GM13976 (cell line): ENCODE results near the gene THYN1.

Source experiments
- DNase-seq: peaks from one replicate; pipeline ENCODE4 v3.0.0; 2012; ENCODE audit warnings: low spot score
- CTCF ChIP-seq: IDR thresholded peaks from 2 replicates; pipeline ENCODE4 v1.5.1; 2012; ENCODE audit warnings: borderline replicate concordance, mild to moderate bottlenecking; ENCODE audit not compliant: insufficient read depth; ENCODE audit errors: extremely low read depth, missing control alignments, control extremely low read depth
- in situ Hi-C: fragments of 300-500 bp; cut with MboI; formaldehyde crosslinking; loops from one replicate; pipeline ENCODE4 v1.12.0; 2022; ENCODE audit warnings: low sequenced_read_pairs, mixed read lengths, inconsistent platforms; ENCODE audit not compliant: unreplicated experiment

Gene THYN1

DNA sequence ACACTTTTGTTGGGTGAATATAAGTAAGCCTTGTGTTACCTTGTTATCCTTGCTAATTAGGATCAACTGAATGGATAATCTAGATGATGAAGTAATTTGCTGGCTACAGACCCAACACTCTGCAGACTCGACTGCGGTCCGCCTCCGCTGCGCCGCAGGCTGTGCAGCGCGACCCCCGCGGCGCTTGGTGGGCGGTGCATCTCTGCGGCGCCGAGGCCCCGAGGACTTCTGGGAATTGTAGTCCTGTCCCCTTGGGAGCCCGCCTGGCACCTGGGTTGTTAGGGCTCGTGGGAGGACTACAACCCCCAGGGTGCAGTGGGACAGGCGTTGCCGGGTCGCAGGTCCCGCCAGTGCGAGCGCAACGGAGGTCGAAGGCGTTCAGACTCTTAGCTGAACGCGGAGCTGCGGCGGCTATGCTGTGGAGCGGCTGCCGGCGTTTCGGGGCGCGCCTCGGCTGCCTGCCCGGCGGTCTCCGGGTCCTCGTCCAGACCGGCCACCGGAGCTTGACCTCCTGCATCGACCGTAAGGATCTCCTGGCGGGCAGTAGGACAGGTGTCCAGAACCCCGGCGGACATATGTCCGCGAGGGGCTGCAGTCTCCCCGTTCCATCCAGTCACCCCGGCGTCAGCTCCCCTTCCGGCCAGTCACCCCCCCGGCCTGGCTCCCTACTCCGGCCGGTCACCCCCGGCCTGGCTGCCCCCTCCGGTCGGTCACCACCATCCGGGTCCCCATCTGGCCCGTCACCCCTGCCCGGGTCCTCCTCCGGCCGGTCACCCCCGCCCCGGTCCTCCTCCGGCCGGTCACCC lies at the start of gene THYN1, which contains the start of gene ACAD8:
THYN1 (minus strand) TSS at position 165 of the 806 bp plus-strand sequence. CDS start 470 bp downstream, outside the sequence.
ACAD8 (plus strand) TSS at position 381 of the 806 bp plus-strand sequence; CDS start at position 414, 33 bp downstream.
- no peak for TF ChIP-seq CTCF
- DNase-seq = peak; percentile 99
- in situ Hi-C loops = no loop called here

DNA sequence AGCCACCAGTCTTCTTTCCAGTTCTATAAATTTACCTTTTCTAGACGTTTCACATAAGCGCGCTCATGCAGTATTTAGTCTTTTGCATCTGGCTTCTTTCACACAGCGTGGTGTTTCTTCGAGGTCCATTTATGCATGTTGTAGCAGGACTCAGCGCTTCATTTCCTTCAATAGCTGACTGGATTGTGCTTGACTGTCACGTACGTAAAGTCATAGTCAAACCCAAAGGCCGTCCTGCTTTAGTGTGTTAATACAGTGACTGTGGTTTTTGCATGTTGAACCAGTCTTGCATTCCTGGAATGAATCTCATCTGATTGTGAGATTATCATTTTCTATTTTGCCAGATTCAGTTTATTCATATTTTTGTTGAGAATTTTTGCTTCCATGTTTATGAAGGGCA lies 41.5 kb upstream of the THYN1 start:
- in situ Hi-C loops = no loop called here
- TF ChIP-seq CTCF = no peak

DNA sequence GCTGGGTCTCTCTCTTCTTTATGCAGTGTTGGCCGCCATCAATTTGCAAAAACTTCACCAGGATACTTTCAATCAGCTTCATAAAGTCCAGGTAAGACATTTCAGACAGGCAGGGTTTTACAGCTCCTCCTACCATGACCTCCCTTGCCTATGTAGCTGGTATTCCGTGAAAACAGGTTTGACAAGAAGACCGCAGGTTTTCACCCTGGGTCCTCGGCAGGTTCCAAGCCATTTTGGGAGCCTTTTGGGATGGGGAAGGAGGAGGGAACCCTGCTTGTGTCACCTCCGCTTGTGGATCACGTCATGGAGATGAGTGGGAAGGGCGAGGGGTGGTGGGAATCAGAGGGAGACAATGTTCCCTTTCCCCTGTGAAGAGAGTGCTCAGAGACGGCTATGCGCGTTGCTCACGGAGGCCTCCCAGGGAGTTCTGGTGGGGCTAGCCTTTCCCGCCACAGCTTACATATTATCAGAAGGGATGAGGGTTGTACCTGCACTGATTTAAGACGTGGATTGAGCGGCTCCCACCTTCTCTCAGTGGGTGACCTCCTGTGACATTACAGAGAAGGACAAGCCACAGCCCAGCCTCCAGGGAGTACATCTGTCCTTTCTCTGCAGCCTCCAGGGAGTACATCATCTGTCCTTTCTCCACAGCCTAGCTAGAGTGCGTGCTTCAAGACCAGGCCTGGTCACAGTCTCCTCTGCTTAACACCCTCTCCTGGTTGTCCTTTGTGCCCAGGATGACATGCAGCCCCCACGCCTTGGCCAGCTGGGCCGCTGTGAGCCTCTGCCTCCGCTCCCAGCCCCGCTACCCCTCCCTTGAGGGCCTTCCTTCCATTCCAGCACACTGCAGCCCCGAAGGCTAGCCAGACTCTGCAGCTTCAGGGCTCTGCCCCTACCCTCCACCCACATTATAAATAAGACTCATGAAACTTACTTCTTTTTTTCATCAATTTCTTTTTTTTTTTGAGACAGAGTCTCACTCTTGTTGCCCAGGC lies 40.3 kb upstream of the THYN1 start:
- in situ Hi-C loops = no loop called here
- no peak for DNase-seq
- no peak for TF ChIP-seq CTCF

More for the DNA sequence above, 41.5 kb upstream of the THYN1 start:
- DNase-seq = no peak

DNA sequence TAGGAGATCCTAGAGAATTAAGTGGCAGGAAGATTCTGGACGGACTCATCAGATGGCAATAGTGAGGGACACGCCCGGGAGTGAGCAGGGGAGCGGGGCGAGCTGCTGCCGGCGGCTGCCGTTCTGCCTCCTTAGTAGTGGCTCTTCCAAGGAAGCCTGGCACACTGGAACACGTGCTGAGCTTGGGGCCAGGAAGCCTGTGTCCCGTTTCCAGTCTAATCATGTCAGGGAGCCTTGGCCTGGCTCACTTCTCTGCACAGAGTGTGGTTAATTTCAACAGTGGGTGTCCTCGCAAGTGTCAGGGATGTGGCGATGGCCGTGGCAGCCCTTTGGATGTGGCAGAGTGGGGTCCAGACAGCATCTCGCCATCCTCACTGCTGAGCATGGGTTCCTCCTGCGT lies 39.5 kb upstream of the THYN1 start:
- in situ Hi-C loops = no loop called here
- no peak for TF ChIP-seq CTCF
- DNase-seq = no peak

GRCh38 chr11:134291196-134291595 lies 38.0 kb upstream of the THYN1 start:
- DNase-seq = no peak
- TF ChIP-seq CTCF = no peak
- in situ Hi-C loops = no loop called here

GRCh38 chr11:134290646-134291045 lies 37.5 kb upstream of the THYN1 start:
- DNase-seq = no peak
- no peak for TF ChIP-seq CTCF
- in situ Hi-C loops = no loop called here
